ENCODE data around the gene CHST3.

DNA sequence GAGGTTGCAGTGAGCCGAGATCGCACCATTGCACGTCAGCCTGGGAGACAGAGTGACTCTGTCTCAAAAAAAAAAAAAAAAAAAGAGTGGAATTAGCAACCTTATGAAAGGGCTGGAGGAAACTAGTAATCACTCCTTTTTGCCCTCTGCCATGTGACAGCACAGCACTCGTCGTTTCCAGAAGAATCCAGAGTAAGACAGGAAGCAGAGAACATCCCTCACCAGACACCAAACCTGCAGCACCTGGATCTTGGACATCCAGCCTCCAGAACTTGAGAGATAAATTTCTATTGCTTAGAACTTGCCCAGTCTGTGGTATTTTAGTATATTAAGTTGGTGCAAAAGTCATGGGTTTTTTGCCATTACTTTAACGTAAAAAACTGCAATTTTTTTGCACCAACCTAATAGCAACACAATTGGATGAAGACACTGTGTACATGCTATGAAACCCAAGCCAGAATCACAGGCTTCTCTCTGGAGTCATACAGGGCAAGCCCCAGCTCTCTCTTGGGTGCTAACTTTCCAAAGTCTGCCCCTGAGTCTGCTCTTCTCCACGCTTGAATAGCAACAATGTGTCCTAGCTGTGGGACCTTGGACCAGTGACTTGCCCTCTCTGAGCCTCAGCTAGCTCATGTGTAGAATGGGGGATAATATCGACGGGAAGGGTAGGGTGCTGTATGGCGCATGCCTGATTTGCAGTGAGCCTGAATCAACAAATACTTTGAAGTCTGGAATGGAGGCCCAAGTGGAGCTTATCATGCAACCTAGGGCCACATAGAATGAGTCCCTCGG is 55.1 kb downstream of the CHST3 start:
- TF ChIP-seq, protein P1, sequence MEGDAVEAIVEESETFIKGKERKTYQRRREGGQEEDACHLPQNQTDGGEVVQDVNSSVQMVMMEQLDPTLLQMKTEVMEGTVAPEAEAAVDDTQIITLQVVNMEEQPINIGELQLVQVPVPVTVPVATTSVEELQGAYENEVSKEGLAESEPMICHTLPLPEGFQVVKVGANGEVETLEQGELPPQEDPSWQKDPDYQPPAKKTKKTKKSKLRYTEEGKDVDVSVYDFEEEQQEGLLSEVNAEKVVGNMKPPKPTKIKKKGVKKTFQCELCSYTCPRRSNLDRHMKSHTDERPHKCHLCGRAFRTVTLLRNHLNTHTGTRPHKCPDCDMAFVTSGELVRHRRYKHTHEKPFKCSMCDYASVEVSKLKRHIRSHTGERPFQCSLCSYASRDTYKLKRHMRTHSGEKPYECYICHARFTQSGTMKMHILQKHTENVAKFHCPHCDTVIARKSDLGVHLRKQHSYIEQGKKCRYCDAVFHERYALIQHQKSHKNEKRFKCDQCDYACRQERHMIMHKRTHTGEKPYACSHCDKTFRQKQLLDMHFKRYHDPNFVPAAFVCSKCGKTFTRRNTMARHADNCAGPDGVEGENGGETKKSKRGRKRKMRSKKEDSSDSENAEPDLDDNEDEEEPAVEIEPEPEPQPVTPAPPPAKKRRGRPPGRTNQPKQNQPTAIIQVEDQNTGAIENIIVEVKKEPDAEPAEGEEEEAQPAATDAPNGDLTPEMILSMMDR (conservative IDR thresholded peaks at IDR 0.05; ENCODE audit: low read depth in 2 of 2) = no peak
- no peak for TF ChIP-seq EZH2phosphoT487 (IDR thresholded peaks at IDR 0.05; ENCODE audit: unreplicated experiment)
- no peak for TF ChIP-seq CREB1 (CRISPR knock-in tag; IDR thresholded peaks at IDR 0.05; ENCODE audit: low read depth)
- TF ChIP-seq, protein P2, sequence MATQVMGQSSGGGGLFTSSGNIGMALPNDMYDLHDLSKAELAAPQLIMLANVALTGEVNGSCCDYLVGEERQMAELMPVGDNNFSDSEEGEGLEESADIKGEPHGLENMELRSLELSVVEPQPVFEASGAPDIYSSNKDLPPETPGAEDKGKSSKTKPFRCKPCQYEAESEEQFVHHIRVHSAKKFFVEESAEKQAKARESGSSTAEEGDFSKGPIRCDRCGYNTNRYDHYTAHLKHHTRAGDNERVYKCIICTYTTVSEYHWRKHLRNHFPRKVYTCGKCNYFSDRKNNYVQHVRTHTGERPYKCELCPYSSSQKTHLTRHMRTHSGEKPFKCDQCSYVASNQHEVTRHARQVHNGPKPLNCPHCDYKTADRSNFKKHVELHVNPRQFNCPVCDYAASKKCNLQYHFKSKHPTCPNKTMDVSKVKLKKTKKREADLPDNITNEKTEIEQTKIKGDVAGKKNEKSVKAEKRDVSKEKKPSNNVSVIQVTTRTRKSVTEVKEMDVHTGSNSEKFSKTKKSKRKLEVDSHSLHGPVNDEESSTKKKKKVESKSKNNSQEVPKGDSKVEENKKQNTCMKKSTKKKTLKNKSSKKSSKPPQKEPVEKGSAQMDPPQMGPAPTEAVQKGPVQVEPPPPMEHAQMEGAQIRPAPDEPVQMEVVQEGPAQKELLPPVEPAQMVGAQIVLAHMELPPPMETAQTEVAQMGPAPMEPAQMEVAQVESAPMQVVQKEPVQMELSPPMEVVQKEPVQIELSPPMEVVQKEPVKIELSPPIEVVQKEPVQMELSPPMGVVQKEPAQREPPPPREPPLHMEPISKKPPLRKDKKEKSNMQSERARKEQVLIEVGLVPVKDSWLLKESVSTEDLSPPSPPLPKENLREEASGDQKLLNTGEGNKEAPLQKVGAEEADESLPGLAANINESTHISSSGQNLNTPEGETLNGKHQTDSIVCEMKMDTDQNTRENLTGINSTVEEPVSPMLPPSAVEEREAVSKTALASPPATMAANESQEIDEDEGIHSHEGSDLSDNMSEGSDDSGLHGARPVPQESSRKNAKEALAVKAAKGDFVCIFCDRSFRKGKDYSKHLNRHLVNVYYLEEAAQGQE (IDR thresholded peaks at IDR 0.05; ENCODE audit: unreplicated experiment) = no peak
- no peak for TF ChIP-seq POLR2AphosphoS5 (IDR thresholded peaks at IDR 0.05; ENCODE audit: low read depth)
- TF ChIP-seq STAT1 (IDR thresholded peaks at IDR 0.05; ENCODE audit: unreplicated experiment) = no peak
- TF ChIP-seq EZH2 (IDR thresholded peaks at IDR 0.05; ENCODE audit: low read depth, unreplicated experiment) = no peak

All from GM23338 (cell line).